ENCODE results near the gene GAGE1. TPM values are rescaled to one million over a fixed set of nuclear protein-coding genes. Genes with fewer than 3 reads are reported as not detected.

Gene GAGE1
- total RNA-seq, 1 donor from 2014 or later, result not detected

GRCh38 chrX:49610718-49611310 lies 12.0 kb downstream of the GAGE1 start:
- Histone ChIP-seq H3K36me3 (ENCODE audit: insufficient read depth, low read length) (no peaks in the 10 kb centered on the region), H3K9ac (ENCODE audit: low read length) (no peak overlapping the region), H3K27ac (ENCODE audit: low read depth, low read length) (no peak overlapping the region), H3K4me3 (ENCODE audit: insufficient read depth, low read depth, low read length) (no peak overlapping the region), H3K4me2 (ENCODE audit: low read length) (no peak overlapping the region), H3K4me1 (ENCODE audit: insufficient read depth, low read length) (no peaks in the 10 kb centered on the region), H3K27me3 (ENCODE audit: insufficient read depth, low read length) (no peaks in the 10 kb centered on the region), H2AFZ (ENCODE audit: low read depth, low read length) (no peak overlapping the region), H3K9me3 (ENCODE audit: insufficient read depth, low read depth, low read length) (no peaks in the 10 kb centered on the region), H3K79me2 (ENCODE audit: insufficient read depth, low read length) (no peaks in the 10 kb centered on the region), H4K20me1 (ENCODE audit: insufficient read depth, low read length) (no peaks in the 10 kb centered on the region)
- Mint-ChIP-seq H3K36me3 (ENCODE audit: low read depth, unreplicated experiment) (no peaks in the 10 kb centered on the region), H3K27ac (ENCODE audit: unreplicated experiment) (no peak overlapping the region), H3K4me3 (ENCODE audit: unreplicated experiment) (no peak overlapping the region), H3K27me3 (ENCODE audit: low read depth, unreplicated experiment) (no peaks in the 10 kb centered on the region), H3K9me3 (ENCODE audit: unreplicated experiment) (no peaks in the 10 kb centered on the region), H3K4me1 (ENCODE audit: low read depth, unreplicated experiment) (no peaks in the 10 kb centered on the region)
- FAIRE-seq (peak; percentile 89), DNase-seq (ENCODE audit: low read depth) (no peak)
- TF ChIP-seq CTCF (IDR thresholded peaks at IDR 0.05; ENCODE audit: insufficient read depth, low read depth, low read length) (no peak), EZH2 (IDR thresholded peaks at IDR 0.05; ENCODE audit: insufficient read depth, low read length) (no peak)

DNA sequence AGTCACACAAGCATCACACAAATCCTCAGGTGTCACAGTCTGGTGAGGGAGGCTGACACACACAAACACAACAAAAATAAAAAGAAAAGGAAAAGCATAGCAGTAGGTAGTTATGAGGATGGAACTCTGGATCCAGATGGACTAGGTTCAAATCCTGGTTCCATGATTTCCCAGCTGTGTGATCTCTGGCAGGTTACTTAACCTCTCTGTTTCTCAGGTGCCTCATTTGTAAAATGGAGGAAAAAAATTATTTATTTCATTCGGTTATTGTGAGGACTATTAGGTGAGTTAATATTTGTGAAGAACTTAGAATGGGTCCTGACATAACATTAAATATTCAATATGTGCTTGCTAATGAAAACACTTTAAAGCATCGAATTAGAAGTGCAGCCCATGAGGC lies 19.8 kb downstream of the GAGE1 start:
- no peak for DNase-seq (ENCODE audit: low read depth)
- Histone ChIP-seq H3K4me1 (ENCODE audit: insufficient read depth, low read length) (no peaks in the 10 kb centered on the region), H3K4me2 (ENCODE audit: low read length) (no peak overlapping the region), H3K9ac (ENCODE audit: low read length) (no peak overlapping the region), H3K27ac (ENCODE audit: low read depth, low read length) (no peak overlapping the region), H3K4me3 (ENCODE audit: insufficient read depth, low read depth, low read length) (no peak overlapping the region), H3K9me3 (ENCODE audit: insufficient read depth, low read depth, low read length) (no peaks in the 10 kb centered on the region), H3K79me2 (ENCODE audit: insufficient read depth, low read length) (no peaks in the 10 kb centered on the region), H3K27me3 (ENCODE audit: insufficient read depth, low read length) (no peaks in the 10 kb centered on the region), H4K20me1 (ENCODE audit: insufficient read depth, low read length) (no peaks in the 10 kb centered on the region), H3K36me3 (ENCODE audit: insufficient read depth, low read length) (no peaks in the 10 kb centered on the region), H2AFZ (ENCODE audit: low read depth, low read length) (no peak overlapping the region)
- Mint-ChIP-seq H3K36me3 (ENCODE audit: low read depth, unreplicated experiment) (no peaks in the 10 kb centered on the region), H3K27me3 (ENCODE audit: low read depth, unreplicated experiment) (no peaks in the 10 kb centered on the region), H3K9me3 (ENCODE audit: unreplicated experiment) (no peaks in the 10 kb centered on the region), H3K27ac (ENCODE audit: unreplicated experiment) (no peak overlapping the region), H3K4me1 (ENCODE audit: low read depth, unreplicated experiment) (no peaks in the 10 kb centered on the region), H3K4me3 (ENCODE audit: unreplicated experiment) (no peak overlapping the region)
- TF ChIP-seq EZH2 (IDR thresholded peaks at IDR 0.05; ENCODE audit: insufficient read depth, low read length), result no peak
- TF ChIP-seq CTCF (IDR thresholded peaks at IDR 0.05; ENCODE audit: insufficient read depth, low read depth, low read length), result no peak
- no peak for FAIRE-seq

DNA sequence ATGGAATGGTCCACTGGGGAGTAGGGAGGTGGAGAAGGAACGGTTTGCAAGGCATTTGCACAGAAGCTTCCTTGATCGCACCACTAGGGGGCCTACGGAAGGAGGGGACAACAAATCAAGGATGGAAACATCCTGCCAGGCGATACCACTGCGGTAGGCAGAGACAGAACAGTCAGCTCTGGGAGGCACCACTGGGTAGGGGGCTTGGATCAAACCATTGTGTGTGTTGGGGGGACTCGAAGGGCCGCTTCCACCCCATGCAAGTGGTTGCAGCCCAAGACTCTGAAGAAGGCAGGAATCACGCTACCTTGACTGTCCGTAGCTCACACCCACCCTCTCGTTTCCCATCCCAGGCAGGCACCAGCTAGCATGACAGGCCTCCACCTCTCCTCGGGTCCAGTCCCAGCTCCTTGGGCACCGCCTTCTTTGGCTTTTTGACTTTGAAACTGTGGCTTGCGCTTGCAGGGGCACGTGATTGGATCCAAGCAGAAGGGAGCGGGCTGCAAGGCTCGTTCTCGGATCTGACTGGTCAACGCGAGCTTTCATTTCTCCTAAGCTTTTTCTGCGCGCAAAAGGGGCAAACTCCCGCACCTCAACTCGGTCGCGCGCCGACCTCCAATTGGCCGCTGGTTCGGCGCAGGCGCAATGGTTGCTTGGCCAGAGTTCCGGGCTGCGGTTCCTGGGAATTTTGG lies 28.4 kb downstream of the GAGE1 start:
- peaks cover 5% of the 10 kb centered on the region for H3K4me1 Mint-ChIP-seq (ENCODE audit: low read depth, unreplicated experiment)
- FAIRE-seq (no peak), DNase-seq (ENCODE audit: low read depth) (no peak)
- Histone ChIP-seq H3K4me3 (ENCODE audit: insufficient read depth, low read depth, low read length) (no peak overlapping the region), H3K79me2 (ENCODE audit: insufficient read depth, low read length) (no peaks in the 10 kb centered on the region), H4K20me1 (ENCODE audit: insufficient read depth, low read length) (no peaks in the 10 kb centered on the region), H3K27ac (ENCODE audit: low read depth, low read length) (no peak overlapping the region), H3K27me3 (ENCODE audit: insufficient read depth, low read length) (no peaks in the 10 kb centered on the region), H3K4me2 (ENCODE audit: low read length) (peak overlapping the region; percentile 11), H2AFZ (ENCODE audit: low read depth, low read length) (peak overlapping the region; percentile 34), H3K4me1 (ENCODE audit: insufficient read depth, low read length) (no peaks in the 10 kb centered on the region), H3K36me3 (ENCODE audit: insufficient read depth, low read length) (no peaks in the 10 kb centered on the region), H3K9me3 (ENCODE audit: insufficient read depth, low read depth, low read length) (no peaks in the 10 kb centered on the region), H3K9ac (ENCODE audit: low read length) (no peak overlapping the region)
- no peak overlapping the region for H3K27ac Mint-ChIP-seq (ENCODE audit: unreplicated experiment)
- peaks cover 5% of the 10 kb centered on the region for H3K9me3 Mint-ChIP-seq (ENCODE audit: unreplicated experiment)
- no peaks in the 10 kb centered on the region for H3K27me3 Mint-ChIP-seq (ENCODE audit: low read depth, unreplicated experiment)
- H3K4me3 Mint-ChIP-seq (ENCODE audit: unreplicated experiment), result no peak overlapping the region
- peaks cover 2% of the 10 kb centered on the region for H3K36me3 Mint-ChIP-seq (ENCODE audit: low read depth, unreplicated experiment)
- TF ChIP-seq EZH2 (IDR thresholded peaks at IDR 0.05; ENCODE audit: insufficient read depth, low read length) (no peak), CTCF (IDR thresholded peaks at IDR 0.05; ENCODE audit: insufficient read depth, low read depth, low read length) (no peak)
